HL-60 (cell line): ENCODE results near the gene AP2A1.

Source experiments
- CTCF ChIP-seq: IDR thresholded peaks from one replicate; pipeline ENCODE4 v1.5.1; 2011; ENCODE audit warnings: low read length, control low read depth, inconsistent platforms; ENCODE audit not compliant: insufficient read depth
- POLR2AphosphoS5 ChIP-seq: IDR thresholded peaks from 2 replicates; pipeline ENCODE4 v1.6.1; 2012; ENCODE audit warnings: low read depth
- REST ChIP-seq: IDR thresholded peaks from 2 replicates; pipeline ENCODE4 v1.6.1; 2012; ENCODE audit warnings: low read depth; ENCODE audit not compliant: insufficient replicate concordance

- TF ChIP-seq POLR2AphosphoS5 (no peak), CTCF (no peak), REST (no peak)
Measured at GRCh38 chr19:49855676-49856573, 89.1 kb downstream of the AP2A1 start.
